Endometrial microvascular endothelial cells (primary cell): Measurements from ENCODE around the gene SNX1. TPM values are rescaled to one million over a fixed set of nuclear protein-coding genes. Genes with fewer than 3 reads are reported as not detected.
"Not testable (repeated sequence)": the region's sequence is repeated elsewhere in the genome, so short reads cannot be mapped to it uniquely, and the experiment has no call there.

Experiments
- in situ Hi-C: cut with HindIII; loops from 2 replicates; pipeline ENCODE4 v1.10.0; 2017; ENCODE audit warnings: low sequenced_read_pairs, low pct_unique_long_range_greater_than_20kb; ENCODE audit errors: inconsistent ontology term
- total RNA-seq: library from RNA; depleted of rRNA; stranded (reverse); fragments of >200 nt; gene quantifications from one replicate; pipeline ENCODE4 v1.2.3, GENCODE V29; 2015; ENCODE audit errors: inconsistent ontology term

SNX1 gene
- total RNA-seq, 1 donor from 2014 or later = 25.9 TPM

DNA sequence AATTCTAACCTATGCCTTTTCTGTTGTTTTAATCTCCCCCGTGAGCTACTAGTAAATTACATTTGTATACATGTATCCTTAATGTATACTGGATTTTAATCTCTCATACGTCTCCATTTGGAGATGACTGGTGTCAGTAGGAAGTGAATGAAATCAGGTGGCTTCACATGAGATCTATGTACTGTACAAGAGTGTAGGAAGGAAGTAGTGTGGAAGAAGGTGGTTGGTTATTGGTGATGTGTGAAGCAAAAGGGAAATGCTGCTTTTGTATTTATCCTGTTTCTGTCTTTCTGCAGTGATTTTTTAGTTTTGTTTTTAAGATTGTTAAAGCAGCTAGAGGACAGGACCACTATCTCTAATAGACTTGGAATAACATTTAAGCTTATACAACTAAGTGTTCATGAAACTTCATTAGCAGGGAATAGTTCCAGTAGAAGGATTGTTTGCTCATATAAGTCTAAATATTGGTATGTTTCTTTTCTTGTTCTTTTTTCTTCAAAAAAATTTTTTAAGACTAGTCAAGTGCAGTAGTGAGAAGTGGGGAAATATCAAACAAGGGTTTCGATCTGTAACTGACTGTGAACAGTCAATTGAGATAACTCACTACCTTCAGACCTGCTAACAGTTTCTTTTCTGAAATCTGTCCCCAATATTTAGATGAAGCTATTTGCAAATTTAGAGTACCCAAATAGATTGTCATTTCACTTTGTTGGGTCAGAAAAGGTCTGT is 15.3 kb downstream of the SNX1 start:
- in situ Hi-C loops = no loop called here

DNA sequence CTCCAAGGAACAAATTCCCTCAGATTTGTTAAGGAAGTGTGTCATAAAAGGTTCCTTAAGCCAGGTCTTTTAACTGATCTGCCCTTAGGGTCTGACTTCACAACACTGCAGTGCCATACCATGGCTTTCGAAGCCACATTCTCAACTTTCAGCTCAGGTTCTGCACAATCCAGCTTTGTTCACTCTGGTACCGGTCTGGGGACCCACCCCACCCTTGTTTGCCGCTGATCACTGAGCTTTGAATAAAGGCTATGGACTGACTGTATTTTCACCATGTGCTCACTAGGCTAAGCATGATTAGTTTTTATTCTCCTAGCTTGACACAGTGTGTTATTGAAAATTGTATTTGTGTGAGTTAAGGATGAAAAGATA is 15.9 kb downstream of the SNX1 start:
- in situ Hi-C loops = no loop called here

DNA sequence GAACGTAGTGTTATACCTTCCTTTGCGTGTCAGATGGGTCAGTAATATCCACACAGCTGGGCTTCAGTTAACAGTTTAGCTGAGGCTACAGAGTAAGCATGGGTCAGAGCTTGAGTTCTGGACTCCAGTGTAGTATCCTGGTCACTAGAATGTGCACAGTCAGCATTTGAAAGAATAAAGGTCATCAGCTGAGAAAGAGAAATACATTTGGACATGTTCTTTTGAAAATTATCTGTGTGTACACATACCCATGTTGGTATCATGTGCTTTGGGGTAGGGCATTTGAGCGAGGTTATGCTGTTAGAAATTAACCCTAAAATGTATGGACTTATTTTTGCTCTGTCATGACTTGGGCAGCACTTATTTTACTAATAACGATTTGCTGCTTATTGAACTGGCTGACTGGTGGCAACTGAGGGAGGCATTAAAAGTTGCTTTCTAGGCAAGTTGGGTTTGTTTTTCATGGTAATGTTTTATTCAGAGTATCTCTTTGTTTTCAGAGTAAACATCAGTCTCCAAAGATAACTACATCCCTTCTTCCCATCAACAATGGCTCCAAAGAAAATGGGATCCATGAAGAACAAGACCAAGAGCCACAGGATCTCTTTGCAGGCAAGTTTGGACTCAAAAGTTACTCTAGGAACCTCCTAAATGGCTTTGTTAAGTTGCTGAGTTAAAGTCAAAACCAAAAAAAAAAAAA is 16.4 kb downstream of the SNX1 start:
- in situ Hi-C loops = no loop called here

DNA sequence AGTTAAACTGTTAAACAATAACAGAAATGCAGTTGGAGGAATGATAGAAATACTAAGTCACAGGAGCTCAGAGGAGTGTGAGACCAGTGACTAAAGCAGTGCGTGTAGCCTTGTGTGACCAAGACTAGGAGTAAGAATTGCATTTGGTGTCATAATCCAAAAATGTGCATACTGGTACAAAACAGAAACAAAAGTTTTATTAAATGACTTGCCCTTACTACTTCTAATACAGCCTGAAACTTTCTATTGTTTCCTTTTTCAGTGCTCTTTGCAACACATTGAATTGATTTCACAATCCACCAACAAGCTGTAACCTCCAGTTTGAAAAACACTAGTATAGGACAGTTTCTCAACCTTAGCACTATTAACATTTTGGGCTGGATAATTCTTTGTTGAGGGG is 17.1 kb downstream of the SNX1 start:
- in situ Hi-C loops = no loop called here

DNA sequence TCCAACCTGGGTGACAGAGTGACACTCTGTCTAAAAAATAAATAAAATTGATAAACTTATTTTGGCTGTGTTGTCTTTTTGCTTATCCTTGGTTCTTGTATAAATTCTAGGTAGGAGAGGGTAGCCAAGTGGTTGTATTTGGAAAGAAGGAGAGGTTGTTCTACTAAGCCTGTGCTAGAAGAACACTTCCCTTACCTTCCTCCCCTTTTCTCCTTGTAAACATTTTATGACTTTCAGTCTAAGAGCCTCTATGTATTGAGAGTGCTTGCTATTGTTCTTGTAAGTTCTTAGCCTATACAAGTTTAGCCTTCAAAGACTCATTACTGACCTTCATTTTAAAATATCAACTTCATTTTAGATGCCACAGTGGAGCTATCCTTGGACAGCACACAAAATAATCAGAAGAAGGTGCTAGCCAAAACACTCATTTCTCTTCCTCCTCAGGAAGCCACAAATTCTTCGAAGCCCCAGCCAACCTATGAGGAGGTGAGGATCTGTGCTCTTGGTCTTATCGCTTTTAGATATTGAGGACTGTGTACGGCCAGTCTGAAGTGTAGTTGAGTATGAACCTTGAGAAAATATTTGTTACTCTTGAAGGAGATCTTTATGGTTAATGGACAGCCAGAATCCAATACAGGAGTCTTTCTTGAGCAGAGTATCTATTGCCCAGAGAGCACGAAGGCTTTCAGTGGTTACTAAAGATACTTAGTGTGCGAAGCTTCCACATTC is 22.1 kb downstream of the SNX1 start:
- in situ Hi-C loops = no loop called here

DNA sequence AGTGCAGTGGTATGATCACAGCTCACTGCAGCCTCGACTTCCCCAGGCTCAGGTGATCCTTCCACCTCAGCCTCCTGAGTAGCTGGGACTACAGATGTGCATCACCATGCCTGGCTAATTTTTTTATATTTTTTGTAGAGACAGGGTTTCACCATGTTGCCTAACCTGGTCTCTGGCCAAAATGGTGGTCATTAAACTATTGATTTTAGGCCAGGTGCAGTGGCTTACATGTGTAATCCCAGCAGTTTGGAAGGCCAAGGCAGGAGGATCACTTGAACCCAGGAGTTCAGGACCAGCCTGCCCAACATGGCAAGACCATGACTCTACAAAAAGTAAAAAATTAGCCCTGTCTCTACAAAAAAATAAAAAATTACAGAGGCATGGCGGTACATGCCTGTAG is 24.5 kb downstream of the SNX1 start:
- in situ Hi-C loops = not testable (repeated sequence)

DNA sequence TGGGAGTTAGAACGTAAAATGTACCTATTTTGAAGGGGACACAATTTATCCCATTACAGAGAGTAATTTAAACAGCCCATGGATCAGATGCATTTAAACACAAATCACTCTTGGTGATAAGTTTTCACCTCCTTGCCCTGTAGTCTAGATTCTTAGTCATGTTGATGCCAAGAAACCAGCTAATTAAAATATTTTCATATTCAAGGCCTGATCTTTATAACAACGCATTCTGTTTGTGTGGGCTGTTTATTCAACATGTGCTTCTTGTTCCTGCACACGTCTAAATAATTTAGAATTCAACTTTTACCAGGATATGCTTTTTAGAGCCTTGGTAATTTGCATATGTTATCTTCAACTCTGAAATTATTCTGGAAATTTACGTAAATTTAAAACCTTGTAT is 25.8 kb downstream of the SNX1 start:
- in situ Hi-C loops = no loop called here

DNA sequence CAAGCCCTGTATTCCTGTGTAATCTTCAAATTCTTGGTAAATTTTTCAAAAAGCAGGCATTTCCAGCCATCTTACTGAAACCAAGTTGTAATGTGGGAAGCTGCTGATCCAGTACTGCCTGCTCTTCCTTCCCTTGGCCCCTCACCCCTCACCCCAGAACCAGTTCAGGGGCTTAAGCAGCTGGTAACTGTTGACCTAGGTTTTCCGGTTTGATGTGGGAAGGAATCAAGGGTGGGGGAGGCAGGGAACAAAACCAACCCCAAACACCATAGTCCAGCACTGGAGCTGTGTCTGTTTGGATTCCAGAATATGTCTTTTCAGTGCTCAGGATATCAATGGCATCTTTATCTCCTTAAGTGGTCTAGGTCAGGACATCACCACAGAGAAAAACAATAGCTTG is 26.7 kb downstream of the SNX1 start:
- in situ Hi-C loops = no loop called here

DNA sequence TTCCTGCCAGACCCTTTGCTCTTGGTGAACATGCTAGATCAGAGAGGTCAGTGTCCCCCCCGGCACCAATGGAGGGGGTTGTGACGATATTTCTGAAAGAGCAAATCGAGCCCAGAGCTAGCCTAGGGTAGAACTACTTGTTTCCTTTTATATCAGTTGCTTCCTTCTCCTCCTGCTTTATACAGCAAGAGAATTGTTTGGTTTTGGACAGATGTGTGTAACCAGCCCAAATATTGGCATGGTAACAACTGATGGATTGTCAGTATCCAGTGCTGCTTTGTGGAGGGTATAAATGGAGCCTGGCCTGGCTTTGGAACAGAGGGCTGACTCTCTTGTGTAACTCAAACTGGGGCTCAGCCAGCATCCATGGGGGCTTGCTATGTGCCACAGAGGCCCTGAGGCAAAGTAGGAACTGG is 27.2 kb downstream of the SNX1 start:
- in situ Hi-C loops = no loop called here

DNA sequence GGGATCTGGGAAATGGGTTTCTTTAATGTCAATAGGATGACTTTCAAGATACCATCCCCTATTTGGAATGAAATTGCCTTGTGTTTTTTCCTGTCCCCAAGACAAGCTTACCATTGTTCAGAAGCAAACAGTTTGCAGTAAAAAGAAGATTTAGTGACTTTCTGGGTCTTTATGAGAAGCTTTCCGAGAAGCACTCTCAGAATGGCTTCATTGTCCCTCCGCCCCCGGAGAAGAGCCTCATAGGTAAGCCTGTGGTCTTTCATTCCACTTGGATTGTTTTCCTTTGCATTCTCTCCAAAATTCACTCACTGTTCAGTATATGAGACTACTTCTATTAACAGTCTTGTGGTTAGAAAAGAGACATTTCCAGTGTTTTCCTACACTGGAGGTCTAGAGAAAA is 30.2 kb downstream of the SNX1 start:
- in situ Hi-C loops = no loop called here

DNA sequence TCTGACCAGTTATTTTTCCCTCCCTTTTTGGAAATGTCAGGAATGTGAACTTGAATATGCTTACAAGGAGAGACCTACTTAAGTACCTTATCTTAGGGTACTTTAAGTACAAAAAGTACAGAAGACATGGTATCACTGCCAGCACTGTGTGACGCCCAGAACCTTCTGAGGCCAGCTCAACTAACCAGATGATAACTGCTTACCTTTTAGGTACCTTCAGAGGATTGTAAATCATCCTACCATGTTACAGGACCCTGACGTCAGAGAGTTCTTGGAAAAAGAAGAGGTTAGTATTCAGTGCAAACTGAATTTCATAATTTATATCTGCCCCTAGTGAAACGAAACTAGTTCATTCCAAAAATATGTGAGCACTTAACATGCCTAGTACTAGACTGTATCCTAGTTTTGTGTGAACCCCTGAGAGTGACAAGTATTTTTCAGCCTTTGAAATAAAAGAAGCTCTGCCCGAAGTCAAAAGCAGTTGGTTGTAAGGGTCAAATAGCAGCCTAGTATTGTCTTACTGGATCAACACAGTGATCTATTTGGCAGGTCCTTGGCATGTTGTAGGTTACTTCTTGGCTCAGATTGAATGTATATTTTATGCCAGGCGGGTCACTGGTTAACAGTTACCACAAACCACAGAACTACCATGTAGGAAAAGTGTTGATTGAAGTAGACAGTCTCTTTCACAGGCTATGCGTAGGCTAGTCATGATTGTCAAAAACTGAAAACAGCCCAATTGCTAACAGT is 31.9 kb downstream of the SNX1 start:
- in situ Hi-C loops = no loop called here

DNA sequence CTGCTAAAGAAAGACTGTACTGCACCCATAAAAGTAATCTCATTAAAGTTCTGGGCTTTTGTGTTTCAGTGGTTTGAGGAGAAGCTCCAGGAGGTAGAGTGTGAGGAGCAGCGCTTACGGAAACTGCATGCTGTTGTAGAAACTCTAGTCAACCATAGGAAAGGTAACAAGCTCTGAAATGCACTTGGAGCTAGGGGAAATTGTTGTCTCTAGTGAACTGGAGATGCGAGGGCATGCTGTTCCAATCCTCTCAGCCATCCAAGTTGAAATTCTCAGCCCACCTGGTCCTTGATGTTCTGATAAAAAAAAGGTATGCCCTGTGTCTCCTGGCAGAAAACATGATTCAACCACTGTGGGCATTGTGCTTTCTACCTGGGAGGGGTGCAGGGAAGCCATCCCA is 34.4 kb downstream of the SNX1 start:
- in situ Hi-C loops = no loop called here

DNA sequence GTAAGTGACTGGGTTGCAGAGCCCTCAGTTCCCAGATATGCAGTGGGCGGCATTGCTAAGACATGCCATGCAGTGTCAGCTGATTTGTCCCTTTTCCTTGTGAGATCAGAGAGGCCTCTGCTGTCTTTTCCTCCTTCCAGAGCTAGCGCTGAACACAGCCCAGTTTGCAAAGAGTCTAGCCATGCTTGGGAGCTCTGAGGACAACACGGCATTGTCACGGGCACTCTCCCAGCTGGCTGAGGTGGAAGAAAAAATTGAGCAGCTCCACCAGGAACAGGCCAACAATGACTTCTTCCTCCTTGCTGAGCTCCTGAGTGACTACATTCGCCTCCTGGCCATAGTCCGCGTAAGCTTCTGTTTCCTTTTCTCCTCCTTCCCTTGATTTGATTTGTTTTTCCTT is 35.8 kb downstream of the SNX1 start:
- in situ Hi-C loops = no loop called here

DNA sequence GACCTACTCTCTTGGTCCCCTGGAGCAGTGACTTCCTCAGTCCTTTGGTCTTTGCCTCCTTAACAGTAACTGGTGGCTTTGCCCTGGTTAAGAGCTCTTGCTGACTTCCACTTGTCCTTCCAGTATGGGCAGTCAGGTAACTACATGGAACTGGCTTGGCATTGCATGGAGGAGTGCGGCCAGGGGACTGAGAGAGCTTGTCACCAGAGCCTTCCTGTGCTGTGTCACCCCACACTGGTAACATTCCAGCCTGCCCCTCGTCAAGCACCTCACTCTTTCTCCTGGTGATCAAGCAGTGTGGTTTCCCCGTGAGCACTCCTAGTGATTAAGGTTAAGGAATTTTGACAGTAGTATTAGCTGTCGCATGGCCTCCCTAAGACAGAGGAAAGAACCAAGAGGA is 36.4 kb downstream of the SNX1 start:
- in situ Hi-C loops = no loop called here

DNA sequence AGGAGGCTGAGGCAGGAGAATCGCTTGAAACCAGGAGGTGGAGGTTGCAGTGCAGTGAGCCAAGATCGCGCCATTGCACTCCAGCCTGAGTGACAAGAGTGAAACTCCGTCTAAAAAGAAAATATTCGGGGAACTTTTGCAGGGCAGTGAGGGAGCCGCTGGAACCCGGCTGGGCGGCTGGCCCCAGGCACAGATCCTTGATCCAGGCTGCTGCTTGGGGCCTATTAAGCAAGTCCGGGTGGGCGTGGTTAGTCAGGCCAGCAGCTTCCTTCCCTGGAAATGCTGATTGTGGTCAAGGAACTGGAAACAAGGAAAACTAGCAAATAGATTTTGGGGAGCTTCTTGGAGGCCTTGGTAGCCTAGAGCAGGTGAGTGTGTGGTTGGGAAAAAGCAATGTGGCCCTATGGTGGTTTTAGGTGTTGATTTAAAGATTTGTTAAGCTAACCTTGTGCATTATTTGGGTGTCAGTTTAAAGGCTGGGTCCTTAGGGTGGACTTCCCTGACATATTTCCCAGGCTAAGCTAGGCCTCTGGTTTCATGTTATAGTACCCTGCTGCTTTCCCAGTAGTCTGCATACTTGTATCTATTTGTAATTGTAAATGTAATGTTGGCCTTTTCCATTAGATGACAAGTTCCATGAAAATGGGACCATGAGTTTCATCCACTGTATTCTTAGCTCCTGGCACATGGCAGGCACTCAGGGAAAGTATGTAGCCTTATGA is 38.0 kb downstream of the SNX1 start:
- in situ Hi-C loops = no loop called here

DNA sequence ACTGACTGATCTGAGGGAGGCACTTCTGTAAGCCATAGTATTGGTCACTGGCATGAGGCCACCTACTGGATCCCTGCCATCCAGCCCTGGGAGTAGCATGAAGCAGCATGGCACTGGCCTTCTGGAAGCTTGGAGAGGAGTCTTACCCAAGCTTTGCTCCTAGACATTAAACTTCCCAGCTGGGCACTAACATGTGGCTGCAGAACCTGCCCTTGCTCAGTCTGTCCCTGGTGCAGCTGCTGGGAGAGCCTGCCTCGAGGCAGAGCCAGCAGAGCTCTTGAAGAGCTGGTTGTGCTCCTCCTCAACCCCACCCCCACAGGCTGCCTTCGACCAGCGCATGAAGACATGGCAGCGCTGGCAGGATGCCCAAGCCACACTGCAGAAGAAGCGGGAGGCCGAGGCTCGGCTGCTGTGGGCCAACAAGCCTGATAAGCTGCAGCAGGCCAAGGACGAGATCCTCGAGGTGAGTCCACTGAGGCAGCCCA is 38.6 kb downstream of the SNX1 start:
- in situ Hi-C loops = no loop called here

DNA sequence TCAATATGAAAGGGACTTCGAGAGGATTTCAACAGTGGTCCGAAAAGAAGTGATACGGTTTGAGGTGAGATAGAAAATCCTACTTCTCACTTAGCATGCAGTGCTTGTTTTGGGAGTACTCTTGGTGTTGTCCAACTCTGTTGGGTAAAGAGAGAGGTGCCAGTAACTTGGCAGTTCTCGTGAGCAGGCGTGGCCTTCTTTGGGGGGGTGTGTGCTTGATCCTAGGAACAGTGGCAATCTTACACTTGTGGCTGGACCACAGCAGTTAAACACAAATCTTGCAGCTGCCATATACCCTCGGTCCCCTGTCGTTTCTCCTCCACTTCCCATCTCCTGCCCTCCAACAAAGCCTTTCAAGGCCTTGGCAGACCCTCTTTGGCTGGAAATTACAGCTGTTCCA is 40.6 kb downstream of the SNX1 start:
- in situ Hi-C loops = no loop called here

DNA sequence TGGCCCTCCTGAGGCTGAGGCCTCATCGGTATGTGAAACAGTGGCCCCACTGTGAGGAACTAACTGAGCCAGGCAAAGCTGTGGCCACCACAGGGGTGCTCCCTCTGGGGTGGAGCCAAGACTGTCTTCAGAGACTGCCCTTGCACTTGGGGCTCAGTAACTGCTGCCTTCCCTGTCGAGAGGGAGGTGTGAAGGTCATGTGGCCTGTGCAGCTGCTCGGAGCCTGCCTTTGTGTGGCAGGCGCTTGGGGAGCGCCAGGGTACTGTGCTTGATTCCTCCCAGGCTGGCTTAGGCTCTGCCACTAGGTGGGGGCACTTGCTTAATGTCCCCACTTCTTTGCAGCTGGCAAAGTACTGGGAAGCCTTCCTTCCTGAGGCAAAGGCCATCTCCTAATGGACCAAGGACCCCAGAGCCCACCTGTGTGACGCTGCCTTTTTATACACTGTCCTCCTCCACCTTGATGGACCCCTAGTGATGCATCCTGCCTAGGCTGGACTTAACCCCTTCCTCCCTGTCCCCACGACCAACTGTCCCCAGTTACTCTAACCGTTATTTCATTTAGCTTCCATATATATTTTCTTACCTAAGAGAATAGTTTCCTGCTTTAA is 41.5 kb downstream of the SNX1 start:
- in situ Hi-C loops = no loop called here
